Measurements from ENCODE around the gene OSMR. TPM values are rescaled to one million over a fixed set of nuclear protein-coding genes. Genes with fewer than 3 reads are reported as not detected.

The OSMR gene
- polyA plus RNA-seq, 1 of the 3 experiments (the other 2 are of a cell fraction): 56.0 TPM

GRCh38 chr5:38846379-38847011 lies 683 bp downstream of the OSMR start:
- ChIA-PET CTCF (interaction anchor here (1.3 to 1.9 kb wide), 2 partner anchors 37 to 405 kb away, joined by 5 to 7 read pairs; no protein-coding TSS in a partner anchor), POLR2A (no interaction called here)
- H3K4me2 ChIP-seq: peak overlapping the region; percentile 70
- H3K4me3 ChIP-seq (ENCODE audit: low read depth in 2 of 2, low read length in 1 of 2): peak overlapping the region; percentile 67 to 86
- no peaks in the 10 kb centered on the region for H4K20me1 ChIP-seq (ENCODE audit: insufficient read depth)
- DNase-seq: no peak
- H2AFZ ChIP-seq (ENCODE audit: low read depth): peak overlapping the region; percentile 88; the same call in 1 of the 2 replicates
- H3K9me2 ChIP-seq: no peaks in the 10 kb centered on the region
- H3K79me2 ChIP-seq (ENCODE audit: insufficient read depth): peaks cover 83% of the 10 kb centered on the region
- H3K27me3 ChIP-seq (ENCODE audit: insufficient read depth): no peaks in the 10 kb centered on the region
- peaks cover 7% of the 10 kb centered on the region; the same call in 1 of the 2 replicates for H3K9me3 ChIP-seq
- H3K4me1 ChIP-seq (ENCODE audit: control insufficient read depth in 1 of 2, insufficient read depth in 2 of 2, low read depth in 1 of 2, low read length in 1 of 2): no peaks in the 10 kb centered on the region; a peak in 1 of 4 replicates
- H3K9ac ChIP-seq: peak overlapping the region; percentile 98
- H3K27ac ChIP-seq (ENCODE audit: low read depth in 2 of 2, low read length in 1 of 2): peak overlapping the region; percentile 74 to 95
- no peak for TF ChIP-seq SIN3A (IDR thresholded peaks at IDR 0.05; ENCODE audit: borderline replicate concordance, low read depth, low read length)
- no peak for TF ChIP-seq RXRA (IDR thresholded peaks at IDR 0.05; ENCODE audit: borderline replicate concordance, low read depth)
- TF ChIP-seq TCF12 (IDR thresholded peaks at IDR 0.05): no peak
- no peak for TF ChIP-seq POLR2AphosphoS5 (IDR thresholded peaks at IDR 0.05; ENCODE audit: low read depth, low read length)
- TF ChIP-seq, protein P1, sequence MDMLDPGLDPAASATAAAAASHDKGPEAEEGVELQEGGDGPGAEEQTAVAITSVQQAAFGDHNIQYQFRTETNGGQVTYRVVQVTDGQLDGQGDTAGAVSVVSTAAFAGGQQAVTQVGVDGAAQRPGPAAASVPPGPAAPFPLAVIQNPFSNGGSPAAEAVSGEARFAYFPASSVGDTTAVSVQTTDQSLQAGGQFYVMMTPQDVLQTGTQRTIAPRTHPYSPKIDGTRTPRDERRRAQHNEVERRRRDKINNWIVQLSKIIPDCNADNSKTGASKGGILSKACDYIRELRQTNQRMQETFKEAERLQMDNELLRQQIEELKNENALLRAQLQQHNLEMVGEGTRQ (IDR thresholded peaks at IDR 0.05; ENCODE audit: borderline replicate concordance, low read depth, low read length): no peak
- TF ChIP-seq RAD21 (IDR thresholded peaks at IDR 0.05; ENCODE audit: low read length): no peak
- no peak for TF ChIP-seq FOXM1 (IDR thresholded peaks at IDR 0.05; ENCODE audit: low read depth)
- TF ChIP-seq SMC3 (IDR thresholded peaks at IDR 0.05; ENCODE audit: low read depth, low read length): no peak
- TF ChIP-seq RFX5 (IDR thresholded peaks at IDR 0.05; ENCODE audit: low read length): no peak
- TF ChIP-seq GATA2 (CRISPR knock-in tag; IDR thresholded peaks at IDR 0.05): no peak
- no peak for TF ChIP-seq USF1 (IDR thresholded peaks at IDR 0.05; ENCODE audit: borderline replicate concordance, low read depth)
- TF ChIP-seq RCOR1 (IDR thresholded peaks at IDR 0.05; ENCODE audit: low read length): no peak
- no peak for TF ChIP-seq TEAD4 (IDR thresholded peaks at IDR 0.05; ENCODE audit: borderline replicate concordance, insufficient read depth)
- TF ChIP-seq, protein P2, sequence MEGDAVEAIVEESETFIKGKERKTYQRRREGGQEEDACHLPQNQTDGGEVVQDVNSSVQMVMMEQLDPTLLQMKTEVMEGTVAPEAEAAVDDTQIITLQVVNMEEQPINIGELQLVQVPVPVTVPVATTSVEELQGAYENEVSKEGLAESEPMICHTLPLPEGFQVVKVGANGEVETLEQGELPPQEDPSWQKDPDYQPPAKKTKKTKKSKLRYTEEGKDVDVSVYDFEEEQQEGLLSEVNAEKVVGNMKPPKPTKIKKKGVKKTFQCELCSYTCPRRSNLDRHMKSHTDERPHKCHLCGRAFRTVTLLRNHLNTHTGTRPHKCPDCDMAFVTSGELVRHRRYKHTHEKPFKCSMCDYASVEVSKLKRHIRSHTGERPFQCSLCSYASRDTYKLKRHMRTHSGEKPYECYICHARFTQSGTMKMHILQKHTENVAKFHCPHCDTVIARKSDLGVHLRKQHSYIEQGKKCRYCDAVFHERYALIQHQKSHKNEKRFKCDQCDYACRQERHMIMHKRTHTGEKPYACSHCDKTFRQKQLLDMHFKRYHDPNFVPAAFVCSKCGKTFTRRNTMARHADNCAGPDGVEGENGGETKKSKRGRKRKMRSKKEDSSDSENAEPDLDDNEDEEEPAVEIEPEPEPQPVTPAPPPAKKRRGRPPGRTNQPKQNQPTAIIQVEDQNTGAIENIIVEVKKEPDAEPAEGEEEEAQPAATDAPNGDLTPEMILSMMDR (IDR thresholded peaks at IDR 0.05): no peak
- TF ChIP-seq, protein P3, sequence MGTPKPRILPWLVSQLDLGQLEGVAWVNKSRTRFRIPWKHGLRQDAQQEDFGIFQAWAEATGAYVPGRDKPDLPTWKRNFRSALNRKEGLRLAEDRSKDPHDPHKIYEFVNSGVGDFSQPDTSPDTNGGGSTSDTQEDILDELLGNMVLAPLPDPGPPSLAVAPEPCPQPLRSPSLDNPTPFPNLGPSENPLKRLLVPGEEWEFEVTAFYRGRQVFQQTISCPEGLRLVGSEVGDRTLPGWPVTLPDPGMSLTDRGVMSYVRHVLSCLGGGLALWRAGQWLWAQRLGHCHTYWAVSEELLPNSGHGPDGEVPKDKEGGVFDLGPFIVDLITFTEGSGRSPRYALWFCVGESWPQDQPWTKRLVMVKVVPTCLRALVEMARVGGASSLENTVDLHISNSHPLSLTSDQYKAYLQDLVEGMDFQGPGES (IDR thresholded peaks at IDR 0.05; ENCODE audit: low read depth, low read length): no peak
- peaks cover 4 to 23% of the 10 kb centered on the region in 2 experiments for H3K36me3 ChIP-seq (replicated peaks in 1 of 2; ENCODE audit: control insufficient read depth in 1 of 2, insufficient read depth in 2 of 2, low read length in 1 of 2)
- no peaks in the 10 kb centered on the region for H3F3A ChIP-seq (replicated peaks; ENCODE audit: insufficient read depth)
- 50% methylated on average over 17 of the region's 24 CpGs for WGBS (ENCODE audit: low lambda C conversion rate)

Measured in SK-N-SH (cell line).